NCI-H146 treated with DMSO at 0.1 percent for 48 hours (cell line): ENCODE measurements around the gene GHR.
"Not testable (repeated sequence)": the region's sequence is repeated elsewhere in the genome, so short reads cannot be mapped to it uniquely, and the experiment has no call there.

Experiments
- DNase-seq: peaks from one replicate; lab custom pipeline; 2025; ENCODE audit not compliant: unreplicated experiment; lab: John Stamatoyannopoulos, UW

GHR gene

GRCh38 chr5:42638972-42639371, 215.7 kb downstream of the GHR start:
- DNase-seq: no peak

GRCh38 chr5:42640835-42641234, 217.6 kb downstream of the GHR start:
- no peak for DNase-seq

DNA sequence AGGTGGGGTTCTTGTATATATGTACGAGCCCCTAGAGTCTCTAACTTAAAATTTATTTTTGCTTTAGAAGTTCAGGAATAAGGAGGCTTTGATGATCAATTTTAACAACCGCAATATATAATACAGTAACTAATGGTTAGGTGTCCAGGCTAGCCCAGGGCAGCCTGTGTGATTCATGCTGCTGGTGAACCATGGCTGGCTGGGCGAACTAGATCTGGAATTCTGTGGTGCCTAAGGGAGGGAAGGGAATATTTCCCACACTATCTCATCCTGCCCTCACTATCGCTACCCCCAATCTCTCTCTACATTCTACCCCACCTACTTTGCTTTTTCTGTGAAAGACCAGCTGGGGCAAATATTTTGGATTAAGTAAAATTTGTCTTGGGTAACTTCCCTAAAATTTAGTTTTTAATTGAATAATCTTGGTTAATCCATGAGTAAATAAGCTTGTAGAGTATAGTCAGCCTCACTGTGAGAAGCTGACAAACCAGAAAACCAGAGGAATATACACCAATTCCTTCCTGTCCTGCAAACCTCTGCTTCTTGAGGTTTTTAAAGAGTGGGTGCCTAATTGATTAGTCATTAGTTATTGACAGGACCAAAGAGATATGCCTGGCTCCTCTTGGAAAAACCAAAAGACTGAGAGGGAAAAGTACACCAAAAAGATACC, 218.2 kb downstream of the GHR start:
- no peak for DNase-seq

DNA sequence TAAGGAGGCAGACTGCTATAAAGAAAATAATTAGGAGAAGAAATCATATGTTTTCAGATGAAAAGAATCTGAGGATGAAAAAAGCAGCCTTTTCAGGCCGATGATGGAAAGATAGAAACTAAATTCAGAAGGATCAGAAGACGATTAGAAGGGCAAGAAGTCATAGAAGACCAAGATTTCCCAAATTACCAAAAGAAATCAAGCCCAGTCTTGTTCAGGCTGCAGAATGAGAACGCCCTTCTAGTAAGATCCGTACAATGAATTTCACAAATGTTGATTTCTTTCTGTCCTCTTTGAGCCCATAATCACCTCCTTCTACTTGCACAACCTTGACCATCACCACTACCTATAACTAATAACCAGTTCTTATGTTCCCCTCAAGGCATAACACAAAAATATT, 218.8 kb downstream of the GHR start:
- no peak for DNase-seq

GRCh38 chr5:42643360-42643759, 220.1 kb downstream of the GHR start:
- no peak for DNase-seq

- no peak for DNase-seq
Observed at GRCh38 chr5:42645138-42645537, 221.9 kb downstream of the GHR start.

- DNase-seq: no peak
Observed at GRCh38 chr5:42648036-42648435, 224.8 kb downstream of the GHR start.

DNA sequence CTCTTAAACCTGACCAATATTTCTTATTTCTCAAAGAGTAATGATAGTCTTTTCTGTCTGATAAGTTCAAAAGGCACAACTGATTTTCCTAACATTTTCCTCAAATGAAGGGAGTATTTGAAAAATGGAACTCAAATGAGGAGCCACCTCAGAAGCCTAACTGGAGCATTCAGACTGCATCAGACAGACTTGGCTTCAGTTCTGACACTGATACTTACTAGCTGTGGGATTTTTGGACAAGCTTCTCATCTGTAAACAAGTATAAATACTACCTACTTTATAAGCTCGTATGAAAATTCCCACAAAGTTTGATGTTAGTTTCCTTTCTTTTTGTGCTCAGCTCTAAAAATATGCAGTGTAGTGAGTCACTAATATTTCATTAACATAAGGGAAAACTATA, 225.7 kb downstream of the GHR start:
- no peak for DNase-seq

GRCh38 chr5:42650084-42650483, 226.8 kb downstream of the GHR start:
- no peak for DNase-seq

DNA sequence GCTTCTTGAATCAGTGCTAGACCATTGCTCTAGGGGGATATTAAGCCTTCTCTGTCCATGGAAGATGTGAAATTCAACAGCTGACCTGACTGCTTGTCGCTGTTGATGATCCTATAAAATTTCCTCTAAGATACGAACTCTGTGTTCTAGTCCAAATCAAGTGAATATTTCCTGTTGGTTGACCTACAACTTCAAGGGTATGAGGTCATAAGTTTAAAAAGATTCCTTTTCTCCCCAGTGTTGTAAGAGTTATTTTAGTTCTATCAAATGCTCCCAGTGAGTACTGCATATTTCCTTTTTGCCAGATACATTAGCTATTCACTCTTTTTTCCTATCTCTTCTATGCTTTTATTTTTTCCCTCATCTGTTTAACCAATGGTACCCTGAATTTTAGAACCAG, 230.5 kb downstream of the GHR start:
- DNase-seq: no peak

GRCh38 chr5:42654645-42655044, 231.4 kb downstream of the GHR start:
- no peak for DNase-seq

DNA sequence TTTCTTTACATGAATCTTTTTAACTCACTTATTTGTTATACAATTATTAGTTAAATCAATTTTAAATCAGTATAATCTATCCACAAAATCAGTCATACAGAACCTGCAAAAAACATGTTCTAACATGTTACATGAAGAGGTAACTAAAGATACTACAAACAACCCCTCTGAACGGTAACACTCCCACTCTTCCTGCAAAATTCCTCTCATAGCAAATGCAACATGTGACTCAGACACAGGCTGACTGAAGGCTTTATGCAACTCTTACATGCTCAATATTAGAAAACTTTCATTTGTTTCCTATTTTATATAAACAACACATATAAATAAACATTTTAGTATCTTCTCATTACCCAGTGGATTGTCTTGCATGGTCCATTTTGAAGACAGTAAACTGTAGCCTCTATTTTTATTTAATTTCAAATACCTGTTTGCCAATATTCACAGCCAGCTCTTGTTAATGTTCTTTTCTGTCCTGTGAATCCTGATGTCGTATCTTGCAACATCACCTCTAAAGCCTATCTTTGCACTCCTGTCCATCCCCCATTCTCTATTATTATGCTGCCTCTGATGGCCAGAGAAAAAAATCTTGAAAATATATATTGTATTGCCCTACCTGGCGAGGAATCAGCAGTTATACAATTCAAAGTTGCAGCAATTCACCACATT, 232.9 kb downstream of the GHR start:
- no peak for DNase-seq

DNA sequence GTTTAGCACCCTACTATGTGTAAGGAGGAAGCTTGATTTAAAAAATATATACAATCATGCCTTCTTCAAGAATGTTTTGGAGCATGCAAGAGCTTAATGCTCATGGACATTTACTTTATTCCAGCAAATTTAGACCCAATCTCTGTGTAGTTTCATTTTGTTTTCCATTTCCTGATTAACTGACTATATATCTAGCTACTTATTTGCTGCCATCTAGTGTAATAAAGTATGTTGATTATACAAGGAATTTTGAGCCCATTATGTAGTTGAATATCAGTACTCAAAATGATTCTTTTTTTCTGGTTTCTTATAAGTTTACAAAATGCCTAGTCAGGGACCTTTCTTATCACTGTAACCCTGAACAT, 233.4 kb downstream of the GHR start:
- no peak for DNase-seq

DNA sequence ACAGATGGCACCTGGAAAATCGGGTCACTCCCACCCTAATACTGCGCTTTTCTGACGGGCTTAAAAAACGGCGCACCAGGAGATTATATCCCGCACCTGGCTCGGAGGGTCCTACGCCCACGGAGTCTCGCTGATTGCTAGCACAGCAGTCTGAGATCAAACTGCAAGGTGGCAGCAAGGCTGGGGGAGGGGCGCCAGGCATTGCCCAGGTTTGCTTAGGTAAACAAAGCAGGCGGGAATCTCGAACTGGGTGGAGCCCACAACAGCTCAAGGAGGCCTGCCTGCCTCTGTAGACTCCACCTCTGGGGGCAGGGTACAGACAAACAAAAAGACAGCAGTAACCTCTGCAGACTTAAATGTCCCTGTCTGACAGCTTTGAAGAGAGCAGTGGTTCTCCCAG, 236.6 kb downstream of the GHR start:
- DNase-seq: not testable (repeated sequence)

- no peak for DNase-seq
Observed at GRCh38 chr5:42665857-42666256, 242.6 kb downstream of the GHR start.

- no peak for DNase-seq
Observed at GRCh38 chr5:42666869-42667268, 243.6 kb downstream of the GHR start.

DNA sequence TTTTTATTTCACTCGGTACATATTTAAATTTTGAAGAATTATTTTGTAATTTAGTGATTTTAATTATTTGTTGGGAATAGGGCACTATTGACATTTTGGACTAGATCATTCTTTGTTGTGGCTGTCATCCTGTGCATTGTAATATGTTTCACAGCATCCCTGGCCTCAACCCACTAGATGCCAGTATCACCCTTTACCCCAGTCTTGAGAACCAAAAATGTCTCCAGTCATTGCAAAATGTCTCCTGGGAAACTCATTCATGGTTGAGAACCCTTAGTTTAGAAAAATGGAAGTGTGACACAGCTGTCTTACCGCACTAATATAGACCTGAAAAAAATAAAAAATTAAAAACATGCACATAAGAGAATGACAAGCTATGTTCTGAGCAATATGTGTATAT, 245.0 kb downstream of the GHR start:
- DNase-seq: no peak

DNA sequence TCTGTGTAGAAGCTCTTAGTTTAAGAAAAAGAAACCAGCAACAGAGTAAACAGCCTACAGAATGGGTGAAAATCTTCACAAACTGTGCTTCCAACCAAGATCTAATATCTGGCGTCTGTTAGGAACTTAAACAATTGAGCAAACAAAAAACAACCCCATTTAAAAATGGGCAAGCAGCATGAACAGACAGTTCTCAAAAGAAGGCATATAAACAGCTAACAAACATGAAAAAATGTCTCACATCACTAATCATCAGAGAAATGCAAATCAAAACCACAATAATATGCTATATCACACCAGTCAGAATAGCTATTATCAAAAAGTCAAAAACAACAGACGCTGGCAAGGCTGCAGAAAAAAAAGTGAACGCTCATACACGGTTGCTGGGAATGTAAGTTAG, 249.7 kb downstream of the GHR start:
- DNase-seq: no peak

DNA sequence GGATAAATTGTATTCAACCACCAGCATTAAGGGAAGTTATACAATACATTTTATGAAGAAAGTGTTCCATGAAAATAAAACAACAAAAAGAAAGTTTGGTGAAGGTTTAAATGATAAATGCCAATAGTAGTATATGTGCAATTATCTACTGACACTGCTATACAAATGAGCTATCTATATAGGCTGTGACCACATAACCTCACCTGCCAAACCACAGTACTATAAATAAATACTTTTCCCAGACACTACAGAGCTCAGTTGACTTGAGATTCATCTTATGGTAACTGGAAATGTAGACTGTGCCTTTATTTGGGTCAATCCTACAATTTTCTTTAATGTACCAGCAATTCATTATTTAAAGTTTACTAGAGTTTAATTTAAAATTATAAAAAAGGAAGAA, 252.4 kb downstream of the GHR start:
- DNase-seq: no peak

DNA sequence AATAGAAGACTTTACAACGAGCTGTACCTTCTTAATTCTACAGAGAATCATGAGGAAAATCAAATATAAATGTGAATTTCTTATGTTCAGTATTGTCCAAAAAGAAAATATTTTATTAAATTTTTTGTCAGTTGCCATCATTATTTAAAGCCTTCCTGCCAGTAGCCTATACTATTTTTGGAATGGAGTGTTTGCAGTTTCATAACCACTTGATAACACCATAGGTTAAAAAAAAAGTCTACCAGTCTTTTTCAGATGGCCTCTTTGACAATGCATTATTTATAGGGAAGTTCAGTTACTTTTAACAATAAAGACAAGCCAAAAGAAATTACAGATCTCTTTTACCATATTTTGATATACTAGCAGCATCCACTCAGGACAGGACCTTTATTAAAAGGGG, 253.1 kb downstream of the GHR start:
- DNase-seq: no peak

DNA sequence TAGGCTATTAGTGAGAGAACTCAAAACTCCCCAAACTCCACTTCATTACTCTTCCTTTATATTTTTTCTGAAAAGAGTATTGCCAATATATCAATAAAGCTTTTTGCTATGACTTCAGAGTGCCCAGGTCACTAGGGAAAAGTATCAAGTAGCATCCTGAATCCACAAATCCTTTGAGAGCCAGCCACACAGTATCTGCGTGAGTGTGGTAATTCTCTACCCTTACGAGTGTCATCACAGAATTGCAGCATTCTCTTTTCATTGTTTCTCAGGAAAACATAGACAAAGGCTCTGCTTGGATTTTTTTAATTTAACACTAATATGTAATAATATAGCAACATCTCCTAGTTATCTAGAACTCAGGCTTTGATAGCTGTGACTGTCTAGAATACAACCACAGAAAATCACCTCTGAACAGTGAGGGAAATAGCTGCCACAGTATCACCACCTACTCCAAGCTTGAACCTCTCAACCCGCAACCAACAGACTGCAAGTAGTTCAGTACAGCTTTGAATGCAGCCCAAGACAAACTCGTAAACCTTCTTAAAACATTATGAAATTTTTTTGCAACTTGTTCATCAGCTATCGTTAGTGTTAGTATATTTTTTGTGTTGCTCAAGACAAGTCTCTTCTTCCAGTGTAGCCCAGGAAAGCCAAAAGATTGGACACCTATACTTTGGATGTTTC, 254.1 kb downstream of the GHR start:
- no peak for DNase-seq

GRCh38 chr5:42680046-42680445, 256.8 kb downstream of the GHR start:
- no peak for DNase-seq

DNA sequence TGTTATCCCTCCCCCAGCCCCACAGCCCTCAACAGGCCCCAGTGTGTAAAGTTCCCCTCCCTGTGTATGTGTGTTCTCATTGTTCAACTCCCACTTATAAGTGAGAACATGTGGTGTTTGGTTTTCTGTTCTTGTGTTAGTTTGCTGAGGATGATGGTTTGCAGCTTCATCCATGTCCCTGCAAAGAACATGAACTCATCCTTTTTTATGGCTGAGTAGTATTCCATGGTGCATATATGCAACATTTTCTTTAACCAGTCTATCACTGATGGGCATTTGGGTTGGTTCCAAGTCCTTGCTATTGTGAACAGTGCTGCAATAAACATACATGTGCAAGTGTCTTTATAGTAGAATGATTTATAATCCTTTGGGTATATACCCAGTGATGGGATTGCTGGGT, 261.8 kb downstream of the GHR start:
- not testable (repeated sequence) for DNase-seq
